ENCODE results near the gene HSDL1.

DNA sequence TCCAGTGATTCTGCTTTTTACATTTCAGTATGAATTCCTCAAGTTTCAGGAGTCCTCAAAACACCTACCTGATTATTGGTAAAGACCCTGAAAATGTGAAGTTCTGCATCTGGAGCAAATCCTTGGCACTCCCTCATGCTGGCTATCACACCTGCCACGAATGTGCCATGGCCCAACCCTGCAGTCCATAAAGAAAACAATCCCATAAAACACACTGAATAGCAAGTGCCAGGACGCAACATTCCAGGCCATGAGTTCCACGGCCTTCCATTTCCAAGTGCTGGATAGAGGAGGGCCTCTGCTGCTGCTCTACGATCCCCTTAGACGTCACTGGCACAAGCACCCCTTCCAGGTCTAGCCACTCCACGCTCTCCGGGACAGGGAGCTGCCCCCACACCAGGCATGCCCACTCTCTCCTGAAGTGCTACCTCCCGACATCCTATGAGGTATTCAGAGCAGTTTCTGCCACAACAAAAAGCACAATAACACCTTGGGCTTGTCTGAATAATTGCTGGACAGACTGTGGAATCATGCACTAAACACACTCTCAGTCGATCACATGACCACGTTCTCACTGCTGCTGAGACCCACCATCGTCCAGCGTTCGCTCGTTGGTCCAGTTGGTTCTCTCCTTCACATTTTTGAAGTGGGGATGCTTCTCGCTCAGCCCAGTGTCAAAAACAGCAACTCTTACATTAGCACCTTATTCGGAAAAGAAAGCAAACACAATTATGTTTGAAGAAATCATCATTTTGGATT lies 51.7 kb downstream of the HSDL1 start:
- TF ChIP-seq POLR2A (IDR thresholded peaks at IDR 0.05; ENCODE audit: low read depth, low read length) (no peak), POLR2AphosphoS5 (IDR thresholded peaks at IDR 0.05; ENCODE audit: low read depth, low read length) (no peak), SPI1 (IDR thresholded peaks at IDR 0.05; ENCODE audit: low read depth, low read length) (no peak), TAF1 (IDR thresholded peaks at IDR 0.05; ENCODE audit: low read depth, low read length) (no peak), POU2F2 (IDR thresholded peaks at IDR 0.05; ENCODE audit: low read depth, low read length) (no peak)

Data from GM12891 (cell line).